GM21576 (cell line): ENCODE results near the gene NANS.
"Not testable (repeated sequence)": the region's sequence is repeated elsewhere in the genome, so short reads cannot be mapped to it uniquely, and the experiment has no call there.

Source experiments
- ATAC-seq: cut with Tn5 transposase; IDR thresholded peaks from one replicate; pipeline ENCODE4 v1.9.1; 2021; ENCODE audit warnings: mild to moderate bottlenecking, moderate library complexity; ENCODE audit not compliant: unreplicated experiment

NANS gene, protein sequence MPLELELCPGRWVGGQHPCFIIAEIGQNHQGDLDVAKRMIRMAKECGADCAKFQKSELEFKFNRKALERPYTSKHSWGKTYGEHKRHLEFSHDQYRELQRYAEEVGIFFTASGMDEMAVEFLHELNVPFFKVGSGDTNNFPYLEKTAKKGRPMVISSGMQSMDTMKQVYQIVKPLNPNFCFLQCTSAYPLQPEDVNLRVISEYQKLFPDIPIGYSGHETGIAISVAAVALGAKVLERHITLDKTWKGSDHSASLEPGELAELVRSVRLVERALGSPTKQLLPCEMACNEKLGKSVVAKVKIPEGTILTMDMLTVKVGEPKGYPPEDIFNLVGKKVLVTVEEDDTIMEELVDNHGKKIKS

GRCh38 chr9:98056269-98057137, at the start of gene NANS:
Gene NANS (plus strand): TSS chr9:98056732. CDS start chr9:98056809, 77 bp downstream.
- peak; percentile 90 for ATAC-seq

DNA sequence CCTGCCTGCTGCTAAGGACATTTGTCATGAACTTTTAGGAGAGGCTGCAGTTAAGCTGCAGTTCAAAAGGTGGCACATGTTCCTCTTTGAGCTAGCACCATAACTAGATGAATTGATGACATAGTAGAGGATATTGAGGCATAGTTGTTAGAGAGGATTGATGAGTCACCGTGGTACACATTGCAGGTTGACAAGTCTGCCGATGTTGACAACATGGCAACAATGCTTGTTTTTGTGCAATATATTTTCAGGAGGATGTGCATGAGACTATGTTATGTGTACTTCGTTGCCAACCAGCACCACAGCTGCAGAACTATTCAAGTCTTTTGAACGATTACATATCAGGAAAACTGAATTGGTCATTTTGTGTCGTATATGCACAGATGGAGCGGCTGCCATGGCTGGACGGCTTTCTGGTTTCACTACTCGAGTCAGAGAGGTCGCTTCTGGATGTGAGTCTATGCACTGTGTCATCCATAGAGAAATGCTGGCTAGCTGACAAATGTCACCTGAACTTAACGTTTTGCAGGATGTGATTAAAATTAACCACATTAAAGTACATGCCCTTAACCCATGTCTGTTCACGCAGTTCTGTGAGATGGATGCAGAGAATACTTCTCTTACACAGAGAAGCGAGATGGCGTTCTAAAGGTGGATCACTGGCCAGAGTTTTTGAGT, 49.1 kb upstream of the NANS start:
- no peak for ATAC-seq

DNA sequence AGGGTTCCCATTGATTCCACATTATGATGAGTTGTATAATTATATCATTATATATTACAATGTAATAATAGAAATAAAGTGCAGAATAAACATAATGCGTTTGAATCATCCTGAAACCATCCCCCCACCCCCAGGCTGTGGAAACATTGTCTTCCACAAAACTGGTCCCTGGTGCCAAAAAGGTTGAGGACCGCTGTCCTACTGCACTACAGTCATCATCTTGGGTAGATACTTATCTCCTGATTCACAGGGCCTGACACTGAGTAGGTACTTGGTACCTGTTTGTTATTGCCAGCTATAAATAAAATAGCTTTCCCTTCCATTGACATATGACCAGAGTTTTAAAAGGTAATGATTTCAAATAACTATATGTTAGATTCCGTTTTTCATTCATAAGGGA, 47.8 kb upstream of the NANS start:
- no peak for ATAC-seq

DNA sequence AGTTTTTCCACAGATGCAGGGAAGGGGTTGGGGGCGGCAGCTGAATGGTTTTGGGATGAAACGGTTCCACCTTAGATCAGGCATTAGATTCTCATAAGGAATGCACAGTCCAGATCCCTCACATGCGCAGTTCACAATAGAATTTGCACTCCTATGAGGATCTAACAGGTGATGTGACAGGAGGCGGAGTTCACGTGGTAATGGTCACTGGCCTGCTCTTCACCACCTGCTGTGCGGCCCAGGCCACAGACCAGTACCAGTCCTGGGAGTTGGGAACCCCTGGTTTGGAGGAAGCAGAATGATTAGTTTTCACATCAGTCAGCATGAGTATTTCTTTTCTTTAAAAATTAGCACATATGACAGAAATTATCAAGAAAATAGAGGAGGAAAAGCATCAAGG, 47.1 kb upstream of the NANS start:
- ATAC-seq: no peak

DNA sequence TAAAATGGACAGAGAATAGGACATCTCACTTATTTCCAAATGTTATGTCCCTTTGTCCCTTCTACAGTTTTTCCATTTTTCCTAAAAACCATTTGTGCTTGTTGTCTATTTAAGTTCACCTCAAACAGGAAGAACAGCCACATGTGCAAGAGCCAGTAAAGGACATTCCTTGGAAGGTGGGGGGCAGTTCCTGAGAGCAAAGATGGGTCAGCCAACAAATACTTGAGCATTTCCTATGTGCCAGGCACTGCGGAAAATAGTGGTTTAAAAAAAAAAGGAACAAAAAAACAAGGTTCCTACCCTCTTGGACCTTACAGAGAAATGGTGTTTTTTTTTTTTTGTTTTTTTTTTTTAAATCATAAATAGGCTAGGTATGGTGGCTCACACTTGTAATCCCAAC, 46.6 kb upstream of the NANS start:
- no peak for ATAC-seq

DNA sequence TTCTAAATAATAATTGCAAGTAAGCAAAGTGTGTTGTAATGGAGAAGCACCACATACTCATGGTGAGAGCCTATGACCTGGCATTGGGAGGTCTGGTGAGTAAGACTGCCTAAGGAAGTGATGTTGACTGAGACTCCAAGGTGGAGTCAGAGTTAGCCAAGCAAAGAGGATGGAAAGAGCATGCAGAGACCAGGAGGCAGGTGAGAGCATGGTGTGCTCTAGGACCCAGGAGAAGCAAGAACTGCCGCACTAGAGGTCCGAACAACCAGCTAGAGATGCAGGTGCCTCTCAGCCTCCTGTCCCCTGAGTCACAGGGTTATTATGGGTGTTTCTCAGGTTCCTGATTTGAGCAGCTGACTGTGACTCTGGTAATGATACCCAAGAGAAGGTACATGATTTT, 46.1 kb upstream of the NANS start:
- ATAC-seq: peak; percentile 90

GRCh38 chr9:98011122-98011521, 45.4 kb upstream of the NANS start:
- ATAC-seq: no peak

DNA sequence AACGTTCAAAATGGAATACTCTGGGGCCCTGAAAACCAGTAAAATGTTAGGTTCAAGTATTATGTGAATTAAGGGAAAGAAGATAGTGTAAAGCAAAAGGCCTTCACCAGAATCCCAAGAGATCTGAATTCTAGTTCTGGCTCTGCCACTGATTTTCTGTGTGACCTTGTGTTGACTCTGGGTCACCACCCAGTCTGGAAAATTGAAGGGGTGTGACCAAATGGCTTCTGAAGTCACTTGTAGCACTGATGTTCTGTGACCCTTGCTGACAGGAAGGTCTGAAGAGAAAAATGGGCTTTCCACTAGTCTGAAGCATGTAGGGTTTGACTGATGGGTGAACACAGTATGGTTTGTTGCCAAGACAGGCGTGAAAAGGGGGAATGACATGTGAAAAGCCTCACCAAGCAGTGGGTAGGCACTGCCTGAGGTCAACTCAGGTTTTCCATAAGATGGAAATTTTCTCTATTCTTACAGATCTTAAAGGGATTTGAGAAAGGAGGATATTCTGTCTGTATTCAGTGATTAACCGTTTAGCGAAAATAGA, 40.3 kb upstream of the NANS start:
- ATAC-seq: no peak

GRCh38 chr9:98017306-98017705, 39.2 kb upstream of the NANS start:
- ATAC-seq: no peak

DNA sequence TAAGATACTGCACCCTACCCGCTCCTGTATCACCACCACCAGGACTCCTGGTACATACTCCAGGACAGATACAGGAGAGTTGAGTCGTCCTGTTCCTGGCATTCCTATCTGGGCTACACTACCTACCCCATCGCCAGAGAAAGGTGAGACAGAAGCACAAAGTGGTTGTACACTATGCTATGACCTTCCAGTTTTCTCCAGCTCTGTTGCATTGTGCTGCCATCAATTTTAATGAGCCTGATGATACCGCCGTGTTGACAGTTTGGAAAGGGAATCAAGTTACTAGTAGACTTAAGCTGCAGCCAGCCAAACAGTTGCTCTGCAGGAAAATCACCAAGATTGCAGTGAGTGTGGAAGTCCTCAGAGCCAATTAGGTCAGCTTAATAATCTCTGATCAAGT, 38.2 kb upstream of the NANS start:
- no peak for ATAC-seq

DNA sequence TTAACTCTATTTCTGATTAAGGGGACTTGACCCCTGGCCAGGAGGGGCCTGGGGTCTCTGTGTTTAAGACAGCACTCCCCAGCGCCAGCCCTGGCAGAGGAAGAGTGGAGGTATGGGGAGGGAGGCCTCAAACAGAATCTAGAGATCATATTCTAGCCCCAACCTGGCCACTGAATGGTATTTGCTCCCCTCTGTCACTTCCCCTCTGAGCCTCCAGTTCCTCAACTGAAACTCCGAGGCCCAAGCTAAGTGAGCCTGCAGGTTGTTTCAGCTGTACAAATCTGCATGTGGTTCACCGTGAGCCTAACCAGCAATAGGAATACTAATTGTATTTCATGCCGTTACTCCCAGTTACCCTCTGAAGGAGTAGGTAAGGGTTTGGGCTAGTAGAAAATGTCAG, 37.4 kb upstream of the NANS start:
- ATAC-seq: no peak

GRCh38 chr9:98019869-98020268, 36.7 kb upstream of the NANS start:
- not testable (repeated sequence) for ATAC-seq

DNA sequence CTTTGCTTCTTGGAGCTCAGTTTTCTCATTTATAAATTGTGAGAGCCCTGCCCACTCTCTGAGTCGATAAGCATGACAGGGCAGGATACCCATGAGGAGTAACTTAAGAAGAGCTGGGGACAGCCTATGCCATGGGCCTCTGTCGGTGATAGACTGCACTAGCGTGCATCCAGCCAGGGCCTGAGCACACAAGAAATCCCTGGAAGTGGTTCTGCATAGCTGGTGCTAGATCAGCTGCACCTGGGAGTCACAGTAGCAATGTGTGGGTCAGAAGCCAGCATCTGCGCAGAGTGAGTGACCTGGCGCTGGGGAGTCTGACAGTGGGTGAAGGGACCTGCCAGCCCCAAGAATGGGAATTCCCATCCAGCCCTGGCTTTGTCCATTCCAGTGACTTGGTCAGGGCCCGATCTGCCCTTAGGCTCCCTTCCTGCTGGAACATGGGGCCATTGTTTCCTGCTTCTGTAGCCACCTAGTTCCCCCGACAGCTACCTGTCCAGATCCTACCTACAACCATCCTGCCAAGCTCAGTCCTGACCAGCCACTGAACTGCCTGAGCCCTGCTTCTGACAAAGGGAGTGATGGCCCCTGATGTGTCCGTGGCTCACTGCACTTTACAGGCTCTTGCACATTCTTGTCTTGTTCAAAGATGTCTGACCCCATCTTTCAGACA, 35.9 kb upstream of the NANS start:
- ATAC-seq: no peak

DNA sequence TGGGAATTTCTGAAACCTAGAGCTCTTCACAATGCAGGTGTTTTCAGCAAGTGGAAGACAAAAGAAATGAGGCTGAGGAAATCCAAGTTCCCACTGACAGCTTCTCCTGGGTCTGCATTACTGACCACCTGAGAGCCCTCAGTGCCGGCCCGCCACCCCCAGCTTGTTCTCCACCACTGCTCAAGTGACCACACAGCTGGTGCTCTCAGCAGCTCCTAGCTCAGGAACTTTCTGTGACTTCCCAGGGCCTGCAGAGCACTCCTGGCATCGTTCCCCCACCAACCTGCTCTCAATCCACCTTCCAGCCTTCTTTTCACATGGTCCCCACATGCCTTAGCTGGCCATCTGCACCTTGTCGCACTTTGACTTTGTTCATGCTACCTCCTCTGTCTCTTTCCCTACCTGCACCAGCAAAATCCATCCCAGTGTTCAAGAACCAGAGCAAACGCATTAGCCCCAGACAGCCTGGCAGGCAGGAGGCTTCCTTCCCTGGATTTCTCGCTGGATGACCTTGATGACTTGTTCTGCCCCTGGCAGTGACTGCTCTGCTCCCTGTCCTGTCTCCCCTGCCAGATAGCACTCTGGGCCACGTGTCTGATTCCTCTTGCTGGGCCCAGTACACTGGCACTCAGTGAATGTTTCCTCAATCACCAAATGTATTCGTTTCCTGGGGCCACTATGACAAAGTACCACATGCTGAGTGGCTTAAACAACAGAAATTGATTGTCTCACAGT, 35.1 kb upstream of the NANS start:
- ATAC-seq: no peak

DNA sequence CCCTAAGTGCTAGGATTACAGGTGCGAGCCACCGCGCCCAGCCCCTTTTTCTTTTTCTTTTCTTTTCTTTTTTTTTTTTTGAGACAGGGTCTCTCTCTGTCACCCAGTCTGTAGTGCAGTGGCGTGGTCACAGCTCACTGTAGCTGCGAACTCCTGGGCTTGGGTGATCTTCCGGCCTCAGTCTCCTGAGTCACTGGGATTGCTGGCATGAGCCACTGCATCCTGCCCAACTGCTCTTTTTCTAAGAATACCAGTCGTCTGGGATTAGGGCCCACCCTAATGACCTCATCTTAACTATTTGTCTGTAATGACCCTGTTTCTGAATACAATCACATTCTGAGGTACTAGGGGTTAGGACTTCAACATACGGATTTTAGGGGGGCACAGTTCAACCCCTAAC, 34.1 kb upstream of the NANS start:
- ATAC-seq: no peak

- ATAC-seq: no peak
Observed at GRCh38 chr9:98024702-98025101, 31.8 kb upstream of the NANS start.

DNA sequence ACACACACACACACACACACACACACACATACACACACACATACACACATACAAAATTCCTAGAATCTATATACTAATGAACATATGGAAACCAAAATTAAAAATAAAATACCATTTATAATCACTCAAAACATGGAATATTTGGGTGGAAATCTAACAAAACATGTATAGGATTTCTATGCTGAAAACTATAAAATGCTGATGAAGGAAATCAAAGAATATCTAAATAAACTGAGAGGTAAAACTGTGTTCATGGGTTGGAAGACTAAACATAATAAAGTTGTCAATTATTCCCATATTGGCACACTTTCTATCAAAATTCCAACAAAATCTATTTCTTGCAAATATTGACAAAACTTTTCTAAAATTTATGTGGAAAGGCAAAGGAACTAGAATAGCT, 25.4 kb upstream of the NANS start:
- ATAC-seq: no peak

DNA sequence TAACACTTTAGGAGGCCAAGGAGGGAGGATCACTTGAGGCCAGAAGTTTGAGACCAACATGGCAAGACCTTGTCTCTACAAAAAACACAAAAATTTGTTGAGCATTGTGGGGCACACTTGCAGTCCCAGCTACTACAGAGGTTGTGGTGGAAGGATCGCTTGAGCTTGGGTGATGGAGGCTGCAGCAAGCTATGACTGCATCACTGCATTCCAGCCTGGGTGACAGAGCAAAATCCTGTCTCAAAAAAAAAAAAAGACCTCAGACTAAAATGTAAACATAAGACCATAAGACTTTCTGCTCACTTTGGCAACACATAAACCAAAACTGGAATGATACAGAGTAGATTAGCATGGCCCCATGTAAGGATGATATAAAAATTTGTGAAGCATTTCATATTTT, 24.6 kb upstream of the NANS start:
- ATAC-seq: no peak

DNA sequence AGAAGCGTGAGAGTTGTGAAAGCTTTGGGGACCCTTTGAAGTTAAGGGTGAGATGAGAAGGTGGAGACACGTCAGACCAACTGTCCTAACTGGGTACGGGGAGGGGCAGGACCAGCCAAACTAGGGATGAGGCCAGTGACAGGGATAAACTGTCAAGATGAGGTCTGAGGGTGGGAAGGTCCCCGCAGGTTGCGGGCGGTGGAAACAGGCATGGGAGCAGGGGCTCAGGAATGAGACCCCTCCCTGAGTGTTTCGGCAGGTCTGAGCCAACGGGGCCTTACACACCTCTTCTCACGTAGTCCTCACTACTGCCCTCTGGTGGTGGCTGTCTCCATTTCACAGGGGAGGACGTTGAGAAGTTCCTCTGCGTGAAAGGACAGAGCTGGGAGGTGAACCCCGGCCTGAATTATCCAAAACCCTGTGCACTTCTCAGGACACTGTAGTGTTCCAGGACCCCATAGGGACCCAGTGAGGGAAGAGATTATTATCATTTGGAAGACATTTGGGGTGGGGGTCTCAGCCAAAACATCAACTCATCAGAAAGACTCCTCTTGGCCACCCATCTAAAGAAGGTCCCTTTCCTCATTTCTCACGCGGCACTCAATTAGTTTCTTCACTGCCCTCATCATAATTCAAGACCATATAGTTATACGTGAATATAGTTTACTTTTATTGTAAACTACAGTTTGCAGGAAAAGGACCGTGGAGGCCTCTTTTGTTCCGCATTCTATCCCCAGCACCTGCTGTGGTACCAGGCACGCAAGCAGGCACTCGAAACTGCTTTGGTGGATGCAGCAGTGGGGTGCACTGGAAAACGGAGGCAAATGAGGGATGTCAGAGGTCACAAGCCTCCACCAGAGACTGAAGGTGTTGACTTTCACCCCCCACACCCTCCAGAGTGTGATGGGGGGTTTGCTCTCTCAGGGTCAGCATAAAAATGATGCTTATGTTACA, 21.7 kb upstream of the NANS start:
- ATAC-seq: peak; percentile 37
